Activated CD4-positive, alpha-beta T cell treated with anti-CD3 and anti-CD28 coated beads, Interleukin-2, amount 50 U/mL, for 24 hours (primary cell): Measurements from ENCODE around the gene SNAP25.

Experiments used
- DNase-seq, 2 donors: peaks; one replicate each; pipeline ENCODE4 v3.0.0-alpha.2; 2020; ENCODE audit warnings: low read depth in 1 of 2, low spot score in 1 of 2

Gene SNAP25

GRCh38 chr20:10303852-10304251 lies 85.2 kb downstream of the SNAP25 start:
- DNase-seq: no peak

- DNase-seq: no peak
Observed at GRCh38 chr20:10304471-10305046, 85.9 kb downstream of the SNAP25 start.

DNA sequence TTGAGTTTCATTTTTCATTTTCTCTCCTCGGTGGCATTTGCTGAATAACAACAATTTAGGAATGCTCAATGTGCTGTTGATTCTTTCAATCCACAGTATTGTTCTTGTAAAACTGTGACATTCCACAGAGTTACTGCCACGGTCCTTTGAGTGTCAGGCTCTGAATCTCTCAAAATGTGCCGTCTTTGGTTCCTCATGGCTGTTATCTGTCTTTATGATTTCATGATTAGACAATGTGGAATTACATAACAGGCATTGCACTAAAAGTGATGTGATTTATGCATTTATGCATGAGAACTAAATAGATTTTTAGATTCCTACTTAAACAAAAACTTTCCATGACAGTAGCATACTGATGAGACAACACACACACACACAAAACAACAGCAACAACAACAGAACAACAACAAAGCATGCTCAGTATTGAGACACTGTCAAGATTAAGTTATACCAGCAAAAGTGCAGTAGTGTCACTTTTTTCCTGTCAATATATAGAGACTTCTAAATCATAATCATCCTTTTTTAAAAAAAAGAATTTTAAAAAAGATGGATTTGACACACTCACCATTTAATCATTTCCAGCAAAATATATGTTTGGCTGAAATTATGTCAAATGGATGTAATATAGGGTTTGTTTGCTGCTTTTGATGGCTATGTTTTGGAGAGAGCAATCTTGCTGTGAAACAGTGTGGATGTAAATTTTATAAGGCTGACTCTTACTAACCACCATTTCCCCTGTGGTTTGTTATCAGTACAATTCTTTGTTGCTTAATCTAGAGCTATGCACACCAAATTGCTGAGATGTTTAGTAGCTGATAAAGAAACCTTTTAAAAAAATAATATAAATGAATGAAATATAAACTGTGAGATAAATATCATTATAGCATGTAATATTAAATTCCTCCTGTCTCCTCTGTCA lies 88.1 kb downstream of the SNAP25 start:
- DNase-seq: no peak

DNA sequence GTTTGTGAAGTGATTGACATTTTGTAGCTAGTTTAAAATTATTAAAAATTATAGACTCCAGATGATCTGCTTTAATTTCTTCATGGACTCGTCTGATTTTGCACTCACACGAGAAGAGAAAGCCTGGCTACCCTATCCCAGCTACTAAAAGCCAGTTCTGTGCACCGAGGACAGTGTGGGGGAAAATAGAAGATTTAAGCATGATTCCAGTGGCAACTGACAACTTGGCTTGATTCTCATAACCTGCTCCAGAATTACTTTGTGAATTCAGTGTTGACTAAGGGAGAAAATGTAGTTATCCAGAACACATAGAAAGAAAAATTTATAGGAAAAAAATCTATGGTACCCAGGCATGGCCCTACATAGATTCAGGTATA lies 88.7 kb downstream of the SNAP25 start:
- DNase-seq: no peak

DNA sequence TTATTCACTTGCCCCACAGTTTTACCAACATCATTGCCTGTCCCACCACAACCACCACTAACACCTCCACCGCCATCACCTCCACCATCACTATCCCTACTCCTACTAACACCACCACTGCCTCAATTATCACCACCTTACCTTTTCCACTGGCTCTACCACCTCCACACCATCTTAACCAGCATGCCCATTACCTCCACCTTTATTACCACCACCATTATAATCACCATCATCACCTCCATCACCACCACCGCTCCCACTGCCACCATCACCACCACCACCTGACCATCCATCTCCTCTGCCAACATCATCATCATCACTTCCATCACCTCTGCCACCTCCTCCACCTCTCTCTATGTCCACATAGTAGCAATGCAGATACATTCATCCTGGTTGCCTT lies 90.0 kb downstream of the SNAP25 start:
- DNase-seq: no peak

DNA sequence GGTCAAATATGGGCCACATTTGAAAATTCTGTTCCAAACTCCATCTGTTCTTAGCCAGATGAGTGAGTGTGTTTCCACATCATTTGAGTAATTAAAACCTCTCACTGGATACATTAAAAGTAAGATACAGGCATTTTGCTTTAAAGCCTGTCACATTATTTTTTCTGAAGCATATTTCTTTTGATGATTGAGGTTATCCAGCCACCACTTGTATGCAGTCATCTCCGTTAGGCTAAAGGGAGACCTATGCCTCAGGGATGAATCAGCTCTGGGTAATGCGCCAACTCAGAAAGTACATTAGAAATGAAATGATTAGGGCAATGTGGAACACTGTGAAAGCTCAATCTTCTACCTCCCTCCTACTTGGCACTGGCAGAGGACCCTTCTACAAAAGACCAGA lies 90.7 kb downstream of the SNAP25 start:
- DNase-seq: no peak

DNA sequence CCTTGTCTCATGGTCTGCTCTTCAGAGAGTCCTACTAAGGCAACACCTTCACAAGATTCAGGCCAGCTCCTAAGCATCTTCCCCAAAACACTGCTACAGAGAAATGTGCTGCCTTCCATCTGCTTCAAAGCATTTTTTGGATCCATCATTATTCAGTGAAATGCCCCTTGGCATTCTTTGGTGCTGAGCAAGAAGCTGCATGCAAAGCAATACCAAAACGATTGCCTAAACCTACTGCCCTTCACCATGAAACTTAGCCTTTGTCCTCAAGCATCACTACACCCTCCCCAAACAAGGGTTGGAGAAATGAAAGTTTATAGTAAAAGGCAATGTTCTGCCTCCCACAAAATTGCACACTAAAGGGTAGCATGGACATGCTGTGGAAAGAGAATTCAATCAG lies 93.5 kb downstream of the SNAP25 start:
- DNase-seq: no peak

DNA sequence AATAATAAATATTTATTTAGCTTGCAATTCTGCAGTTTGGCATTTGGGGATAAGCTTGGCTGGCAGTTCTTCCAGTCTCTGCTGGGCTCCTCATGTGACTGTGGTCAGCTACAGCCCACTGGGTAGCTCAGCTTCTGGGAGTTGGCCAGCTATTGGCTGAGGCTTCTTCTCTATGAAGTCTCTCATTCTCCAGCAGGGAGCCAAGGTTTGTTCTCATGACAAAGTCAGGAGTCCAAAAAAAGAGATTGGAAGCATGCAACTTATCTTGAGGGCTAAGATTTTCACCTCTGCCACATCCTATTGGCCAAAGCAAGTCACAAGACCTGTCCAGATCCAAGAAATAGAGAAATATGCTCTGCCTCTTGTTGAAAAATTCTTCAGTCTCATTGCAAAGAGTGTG lies 94.6 kb downstream of the SNAP25 start:
- DNase-seq: no peak

DNA sequence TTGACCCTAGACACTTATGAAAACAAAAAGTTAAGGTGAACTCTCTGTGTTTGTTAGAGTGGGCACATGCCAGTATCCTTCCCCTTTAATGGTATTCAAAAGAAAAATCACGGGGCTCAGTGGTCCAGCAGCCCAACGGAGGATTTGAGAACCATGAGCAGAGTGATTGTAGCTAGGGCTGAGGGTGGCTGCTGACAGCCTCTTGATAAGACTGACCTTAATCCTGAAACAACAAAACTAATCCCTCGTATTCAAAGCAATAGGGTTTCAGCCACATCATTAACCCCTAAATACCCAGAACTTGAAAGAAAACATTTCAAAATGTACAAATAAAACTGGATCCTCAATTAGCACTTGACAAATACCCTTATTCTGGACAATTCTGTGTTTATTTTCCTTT lies 95.1 kb downstream of the SNAP25 start:
- DNase-seq: no peak

GRCh38 chr20:10314198-10314597 lies 95.6 kb downstream of the SNAP25 start:
- no peak for DNase-seq

DNA sequence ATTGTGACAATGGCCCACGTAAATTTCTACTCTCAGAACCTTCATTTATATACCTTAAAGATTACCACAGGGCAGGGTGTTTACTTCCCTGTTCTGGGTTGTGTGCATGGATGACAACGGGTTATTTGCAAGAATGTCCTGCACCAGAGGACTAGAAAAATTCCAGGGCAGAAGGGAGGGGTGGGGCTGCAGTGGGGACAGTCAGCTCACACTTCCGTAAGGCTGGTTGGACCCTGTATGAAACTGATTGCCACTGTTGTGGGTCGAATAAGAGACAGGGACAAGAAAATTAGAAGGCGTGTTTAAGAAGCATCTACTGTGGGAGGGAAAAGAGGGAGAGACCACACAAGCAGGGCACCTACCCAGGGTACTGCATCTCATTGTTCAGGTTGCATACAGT lies 96.5 kb downstream of the SNAP25 start:
- no peak for DNase-seq

DNA sequence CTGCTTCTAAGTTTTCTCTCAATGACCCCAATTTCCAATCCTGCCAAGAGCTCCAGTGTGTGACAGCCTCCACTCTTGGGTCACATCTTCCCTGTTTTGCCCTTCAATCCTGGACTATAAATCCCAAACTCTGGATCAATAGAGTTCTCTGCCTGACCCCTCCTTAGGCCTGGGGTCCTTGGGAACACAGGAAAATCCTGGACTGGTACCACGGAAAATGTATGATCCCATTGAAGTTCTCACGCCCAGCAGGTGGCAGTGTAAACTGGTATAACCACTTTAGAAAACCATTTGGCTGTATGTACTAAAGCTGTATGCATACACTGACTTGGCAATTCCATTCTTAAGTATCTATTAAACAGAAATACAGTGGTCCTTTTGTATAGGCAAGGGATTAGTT lies 98.0 kb downstream of the SNAP25 start:
- DNase-seq: no peak

GRCh38 chr20:10318291-10319024 lies 99.8 kb downstream of the SNAP25 start:
- no peak for DNase-seq

DNA sequence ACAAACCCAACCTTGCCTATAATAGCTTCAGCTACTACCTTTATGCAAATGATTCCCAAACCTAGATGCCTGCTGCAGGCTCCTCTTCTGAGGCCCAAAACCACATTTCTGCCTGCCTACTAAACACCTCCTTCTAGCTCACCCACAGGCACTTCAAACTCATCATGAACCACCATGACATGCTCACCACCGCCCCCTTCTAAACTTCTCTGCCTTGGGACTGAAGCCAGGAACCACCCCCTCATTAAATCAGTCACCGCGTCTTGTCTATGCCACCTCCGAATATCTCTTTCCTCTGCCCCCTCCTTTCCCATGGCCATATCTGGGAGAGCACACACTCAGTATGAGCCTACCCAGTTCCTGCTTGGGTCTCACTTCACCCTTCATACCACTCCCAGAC lies 101.2 kb downstream of the SNAP25 start:
- no peak for DNase-seq

GRCh38 chr20:10321138-10321717 lies 102.6 kb downstream of the SNAP25 start:
- no peak for DNase-seq

DNA sequence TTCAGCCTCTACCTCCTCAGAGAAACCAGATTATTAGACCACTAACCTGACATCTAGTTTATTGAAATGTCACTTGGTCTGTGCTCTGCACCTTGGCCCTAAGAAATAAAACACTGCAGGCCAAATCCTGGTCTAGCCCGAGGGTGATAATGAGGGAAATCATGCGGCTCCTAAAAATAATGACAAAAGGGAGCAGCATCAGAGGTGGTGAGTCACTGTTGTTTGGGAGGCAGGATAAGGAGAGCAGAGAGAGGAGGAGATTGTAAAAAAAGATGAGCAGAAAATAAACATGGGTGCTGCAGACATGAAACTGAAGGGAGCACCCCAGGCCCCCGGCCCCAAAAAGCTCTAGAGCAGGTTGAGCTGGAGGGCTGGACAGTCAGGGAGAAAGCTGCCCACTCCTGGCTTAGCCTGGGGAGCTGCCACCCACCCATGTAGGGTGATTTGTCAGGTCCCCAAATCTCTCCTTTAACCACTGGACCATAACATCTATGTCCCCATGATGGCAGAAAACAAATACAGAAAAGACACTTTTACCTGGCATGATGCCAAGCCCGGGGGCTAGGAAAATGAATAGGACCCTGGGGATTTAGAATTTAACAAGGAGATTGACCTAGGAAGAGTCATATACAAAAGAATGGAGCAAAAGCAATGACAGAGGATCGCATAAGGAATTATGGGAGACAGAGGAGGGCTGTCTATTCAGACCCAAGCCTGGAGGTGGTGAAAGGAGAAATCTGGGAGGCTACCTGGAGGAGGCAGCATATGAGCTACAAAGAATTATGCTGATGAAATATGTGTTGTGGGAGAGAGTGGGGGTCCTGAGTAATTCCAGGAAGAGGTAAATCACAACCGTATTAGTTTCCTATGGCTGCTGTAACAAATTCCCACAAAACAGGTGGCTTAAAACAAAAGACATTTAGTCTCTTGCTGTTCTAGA lies 103.7 kb downstream of the SNAP25 start:
- no peak for DNase-seq

DNA sequence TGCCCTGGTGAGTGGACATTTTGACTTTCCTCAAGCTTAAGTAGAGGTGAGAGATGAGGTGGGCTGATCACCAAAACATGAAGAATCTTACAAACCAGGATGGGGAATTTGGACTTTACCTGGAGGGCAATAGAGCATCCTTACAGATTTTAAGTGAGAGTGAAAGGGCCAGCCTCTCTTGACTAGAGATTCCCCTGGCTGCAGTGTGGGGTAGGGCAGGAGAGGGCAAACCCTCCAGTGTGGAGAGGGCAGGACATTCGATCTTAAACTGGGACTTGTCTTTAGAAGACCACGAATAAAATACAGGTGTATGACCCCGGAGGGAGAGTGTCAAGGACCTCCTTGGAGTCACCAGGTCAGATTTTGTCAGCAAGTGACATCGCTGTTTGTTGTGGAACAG lies 105.1 kb downstream of the SNAP25 start:
- DNase-seq: no peak

GRCh38 chr20:10324198-10324847 lies 105.7 kb downstream of the SNAP25 start:
- no peak for DNase-seq

DNA sequence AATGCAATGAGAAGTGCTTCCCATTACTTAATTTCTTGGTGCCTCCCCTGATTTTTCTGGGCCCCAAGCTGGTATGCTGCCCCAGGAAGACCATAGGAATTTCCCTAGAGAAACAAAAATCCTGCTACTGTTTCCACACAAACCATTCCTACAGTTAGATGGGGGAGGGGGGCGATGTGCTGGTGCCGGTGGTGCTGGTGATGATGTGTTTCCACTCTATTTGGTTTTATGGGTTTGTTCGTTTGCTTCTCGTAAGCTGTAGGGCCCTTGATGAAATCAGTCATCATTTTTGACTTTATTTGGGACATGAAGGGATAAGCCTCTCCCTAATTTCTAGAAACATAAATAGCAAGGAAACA lies 110.2 kb downstream of the SNAP25 start:
- DNase-seq: no peak

- DNase-seq: no peak
Observed at GRCh38 chr20:10329387-10330005, 110.9 kb downstream of the SNAP25 start.
